Mucosa of descending colon (tissue), 3 donors: ENCODE data around the gene KRT1. TPM values are rescaled to one million over a fixed set of nuclear protein-coding genes. Genes with fewer than 3 reads are reported as not detected.

Experiments used
- ATAC-seq: fragments of 200-7000 bp; cut with Tn5 transposase; one replicate; pipeline ENCODE4 v1.9.1; 2020; ENCODE audit warnings: mild to moderate bottlenecking, moderate library complexity
- DNase-seq, 3 donors: peaks; one replicate each; pipeline ENCODE4 v3.0.0-alpha.2; 2020
- H3K36me3 ChIP-seq: fragments of 200-600 bp; one replicate; pipeline ENCODE4 v1.8.0; 2021; ENCODE audit warnings: low read depth, mild to moderate bottlenecking
- H3K4me1 ChIP-seq: fragments of 200-600 bp; one replicate; pipeline ENCODE4 v1.8.0; 2021; ENCODE audit warnings: low read depth, mild to moderate bottlenecking
- H3K4me3 ChIP-seq: fragments of 200-600 bp; one replicate; pipeline ENCODE4 v1.8.0; 2021; ENCODE audit warnings: mild to moderate bottlenecking
- H3K9me3 ChIP-seq: fragments of 200-600 bp; one replicate; pipeline ENCODE4 v1.8.0; 2021; ENCODE audit warnings: mild to moderate bottlenecking
- CTCF ChIP-seq: fragments of 200-600 bp; IDR thresholded peaks from one replicate; pipeline ENCODE4 v1.8.0; 2022; ENCODE audit warnings: antibody characterized with exemption, mild to moderate bottlenecking
- intact Hi-C, 2 donors: fragments of 100-400 bp; cut with DNase I in 1 of 2; cut with micrococcal nuclease in 1 of 2; formaldehyde crosslinking; loops; one replicate each; pipeline versions ENCODE4 v1.11.0 to v1.11.1; 2022; cut with DNase I, micrococcal nuclease
- total RNA-seq, 3 donors: library from RNA; stranded (reverse); fragmentation: NEBNext Ultra II Directional in 2 of 3; extraction: Animal tissue kit (Norgen Biotek cat#: 25700) in 2 of 3; gene quantifications; one replicate each; pipeline versions ENCODE4 v1.2.1 to v1.2.4, GENCODE V29; 2021 to 2023
- donor health status: DM: no; HTN: no; CAD: no; lungs with moderate emphysema.
- donor health status: DM: no; HTN: no; CAD: no.
- donor health status: DM: no; HTN: yes; CAD: no.

KRT1 gene
- total RNA-seq, 3 donors from 2014 or later: 0.35 to 0.89 (median 0.38) TPM

- H3K9me3 ChIP-seq: no peaks in the 10 kb centered on the region
- intact Hi-C loops: no loop called here
- H3K36me3 ChIP-seq: no peaks in the 10 kb centered on the region
- no peak for TF ChIP-seq CTCF
- no peak overlapping the region for H3K4me3 ChIP-seq
- no peaks in the 10 kb centered on the region for H3K4me1 ChIP-seq
- ATAC-seq (no peak), DNase-seq (no peak)
Observed at GRCh38 chr12:52703878-52704277, 23.7 kb upstream of the KRT1 start.

GRCh38 chr12:52703424-52703823, 23.2 kb upstream of the KRT1 start, which contains the start of gene KRT77:
Gene KRT77 (minus strand): TSS chr12:52703524. CDS start chr12:52703434, 90 bp downstream.
- TF ChIP-seq CTCF: no peak
- H3K4me3 ChIP-seq: no peak within 1 kb of the TSS
- H3K4me1 ChIP-seq: no peaks in the 10 kb centered on the region
- ATAC-seq (no peak), DNase-seq (no peak)
- no peaks in the 10 kb centered on the region for H3K36me3 ChIP-seq
- intact Hi-C loops: no loop called here
- no peaks in the 10 kb centered on the region for H3K9me3 ChIP-seq

GRCh38 chr12:52702338-52702737, 22.1 kb upstream of the KRT1 start:
- H3K4me3 ChIP-seq: no peak overlapping the region
- no peaks in the 10 kb centered on the region for H3K36me3 ChIP-seq
- intact Hi-C loops: no loop called here
- no peaks in the 10 kb centered on the region for H3K9me3 ChIP-seq
- DNase-seq: no peak
- no peak for TF ChIP-seq CTCF
- no peaks in the 10 kb centered on the region for H3K4me1 ChIP-seq
- ATAC-seq: no peak

GRCh38 chr12:52701281-52701680, 21.1 kb upstream of the KRT1 start:
- H3K36me3 ChIP-seq: no peaks in the 10 kb centered on the region
- no peak for DNase-seq
- ATAC-seq: no peak
- H3K9me3 ChIP-seq: no peaks in the 10 kb centered on the region
- no peak overlapping the region for H3K4me3 ChIP-seq
- intact Hi-C loops: no loop called here
- no peak for TF ChIP-seq CTCF
- H3K4me1 ChIP-seq: no peaks in the 10 kb centered on the region

GRCh38 chr12:52699960-52700359, 19.8 kb upstream of the KRT1 start:
- H3K36me3 ChIP-seq: no peaks in the 10 kb centered on the region
- intact Hi-C loops: no loop called here
- H3K9me3 ChIP-seq: no peaks in the 10 kb centered on the region
- H3K4me3 ChIP-seq: no peak overlapping the region
- H3K4me1 ChIP-seq: no peaks in the 10 kb centered on the region
- ATAC-seq: no peak
- no peak for DNase-seq
- TF ChIP-seq CTCF: no peak

GRCh38 chr12:52699373-52699772, 19.2 kb upstream of the KRT1 start:
- intact Hi-C loops: no loop called here
- ATAC-seq (no peak), DNase-seq (no peak)
- Histone ChIP-seq H3K4me3 (no peak overlapping the region), H3K36me3 (no peaks in the 10 kb centered on the region), H3K4me1 (no peaks in the 10 kb centered on the region), H3K9me3 (no peaks in the 10 kb centered on the region)
- TF ChIP-seq CTCF: no peak
